ENCODE results near the gene SLC39A6.
"Not testable (repeated sequence)": the region's sequence is repeated elsewhere in the genome, so short reads cannot be mapped to it uniquely, and the experiment has no call there.

Gene SLC39A6

GRCh38 chr18:36095936-36096519, 33.1 kb downstream of the SLC39A6 start:
- peak; percentile 74 for DNase-seq

DNA sequence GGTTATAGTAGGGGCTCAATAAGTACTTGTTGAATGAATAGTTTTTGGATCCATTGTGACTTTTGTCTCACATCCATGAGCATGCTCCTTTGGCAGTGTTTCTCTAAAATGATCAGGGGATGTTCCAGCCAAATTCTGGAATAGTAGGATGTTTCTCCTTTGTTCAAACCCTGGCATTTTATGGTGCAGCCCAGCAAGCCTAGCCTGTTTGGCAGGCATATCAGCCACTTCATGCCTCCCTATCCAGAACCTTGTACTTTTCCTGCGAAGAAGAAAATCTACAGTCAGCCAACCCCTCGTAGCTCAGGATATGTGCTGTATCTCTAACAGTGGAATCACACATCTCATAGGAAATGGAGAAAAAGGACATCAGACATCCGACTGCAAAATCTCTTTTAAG, 34.7 kb downstream of the SLC39A6 start:
- no peak for DNase-seq

GRCh38 chr18:36092116-36092515, 37.0 kb downstream of the SLC39A6 start:
- not testable (repeated sequence) for DNase-seq

DNA sequence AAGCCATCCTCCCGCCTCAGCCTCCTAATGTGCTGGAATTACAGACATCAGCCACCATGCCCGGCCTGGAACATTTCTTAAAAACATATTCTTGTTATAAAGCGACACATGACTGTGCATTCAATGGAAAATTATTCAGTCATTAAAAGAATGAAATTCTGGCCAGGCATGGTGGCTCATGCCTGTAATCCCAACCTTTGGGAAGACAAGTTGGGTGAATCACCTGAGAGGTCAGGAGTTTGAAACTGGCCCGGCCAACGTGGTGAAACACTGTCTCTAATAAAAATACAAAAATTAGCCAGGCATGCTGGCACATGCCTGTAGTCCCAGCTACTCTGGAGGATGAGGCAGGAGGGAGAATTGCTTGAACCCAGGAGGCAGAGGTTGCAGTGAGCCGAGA, 40.1 kb downstream of the SLC39A6 start:
- no peak for DNase-seq

GRCh38 chr18:36088256-36088655, 40.9 kb downstream of the SLC39A6 start:
- no peak for DNase-seq

DNA sequence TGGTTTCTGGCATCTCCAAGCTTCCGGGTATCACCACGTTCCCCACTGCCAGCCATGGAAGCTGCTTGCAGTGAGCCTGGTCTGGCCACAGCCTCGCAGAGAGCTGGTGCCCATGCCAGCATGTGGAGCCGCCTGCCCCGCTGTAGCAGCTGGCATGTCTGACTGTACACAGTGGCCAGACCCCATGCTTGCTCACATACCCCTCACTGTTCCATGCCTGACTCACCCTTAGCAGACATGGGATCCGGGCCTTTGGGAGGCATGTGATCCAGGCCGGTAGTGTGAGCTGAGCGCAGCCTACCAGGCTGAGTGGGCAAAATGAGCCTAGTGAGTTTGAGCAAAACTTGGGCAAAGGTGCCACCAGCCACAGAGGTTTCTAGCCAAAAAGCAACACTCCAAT, 43.0 kb downstream of the SLC39A6 start:
- DNase-seq, result no peak

- no peak for DNase-seq
These were observed 43.9 kb downstream of the SLC39A6 start for GRCh38 chr18:36085195-36085594.

GRCh38 chr18:36083729-36084128, 45.4 kb downstream of the SLC39A6 start:
- no peak for DNase-seq

DNA sequence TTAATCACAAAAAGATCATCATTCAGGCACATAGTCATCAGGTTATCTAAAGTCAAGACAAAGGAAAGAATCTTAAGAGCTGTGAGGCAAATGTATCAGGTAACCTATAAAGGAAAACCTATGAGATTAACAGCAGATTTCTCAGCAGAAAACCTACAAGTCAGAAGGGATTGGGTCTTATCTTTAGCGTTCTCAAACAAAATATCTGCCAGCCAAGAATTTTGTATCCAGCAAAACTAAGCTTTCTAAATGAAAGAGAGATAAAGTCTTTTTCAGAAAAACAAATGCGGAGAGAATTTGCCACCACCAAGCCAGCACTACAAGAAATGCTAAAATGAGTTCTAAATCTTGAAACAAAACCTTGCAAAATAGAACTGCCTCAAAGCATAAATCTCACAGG, 48.0 kb downstream of the SLC39A6 start:
- not testable (repeated sequence) for DNase-seq

DNA sequence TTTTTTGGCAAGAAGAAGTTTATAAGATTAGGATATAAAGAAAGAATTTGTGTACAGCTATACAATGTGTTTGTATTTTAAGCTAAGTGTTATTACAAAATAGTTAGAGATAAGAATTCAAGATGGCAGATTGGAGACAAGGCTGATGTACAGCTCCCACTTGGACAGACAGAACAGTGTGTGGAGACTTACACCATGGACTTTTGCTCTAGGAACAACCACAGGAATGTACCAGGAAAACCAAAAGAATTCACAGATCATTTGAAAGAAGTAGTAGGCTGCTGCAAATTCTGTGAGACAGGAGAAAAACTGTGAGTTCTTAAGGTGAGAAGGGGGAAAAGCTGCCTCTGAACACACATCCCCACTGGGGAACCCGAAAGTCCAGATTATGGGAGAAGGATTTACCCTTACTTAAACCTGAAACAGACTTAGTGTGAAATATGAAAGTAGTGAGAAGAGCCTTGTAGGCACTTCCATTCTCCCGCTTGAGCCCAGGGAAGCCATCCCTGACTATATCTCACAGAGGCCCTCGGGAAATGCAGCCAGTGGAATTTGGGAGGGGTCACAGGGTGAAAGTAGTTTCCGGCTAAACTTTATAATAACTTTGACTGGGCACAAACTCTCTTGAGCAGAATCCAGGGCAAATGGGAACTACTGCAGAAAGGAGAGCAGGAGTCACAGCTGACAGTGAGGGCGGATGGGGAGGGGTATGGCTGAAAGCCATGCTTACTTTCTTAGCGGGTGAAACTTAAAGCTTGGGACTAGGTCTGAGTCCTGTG, 50.2 kb downstream of the SLC39A6 start:
- DNase-seq, result peak; percentile 80

DNA sequence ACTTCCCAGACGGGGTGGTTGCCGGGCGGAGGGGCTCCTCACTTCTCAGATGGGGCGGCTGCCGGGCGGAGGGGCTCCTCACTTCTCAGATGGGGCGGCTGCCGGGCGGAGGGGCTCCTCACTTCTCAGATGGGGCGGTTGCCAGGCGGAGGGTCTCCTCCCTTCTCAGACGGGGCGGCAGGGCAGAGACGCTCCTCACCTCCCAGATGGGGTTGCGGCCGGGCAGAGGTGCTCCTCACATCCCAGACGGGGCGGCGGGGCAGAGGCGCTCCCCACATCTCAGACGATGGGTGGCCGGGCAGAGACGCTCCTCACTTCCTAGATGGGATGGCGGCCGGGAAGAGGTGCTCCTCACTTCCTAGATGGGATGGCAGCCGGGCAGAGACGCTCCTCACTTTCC, 51.4 kb downstream of the SLC39A6 start:
- DNase-seq, result not testable (repeated sequence)

DNA sequence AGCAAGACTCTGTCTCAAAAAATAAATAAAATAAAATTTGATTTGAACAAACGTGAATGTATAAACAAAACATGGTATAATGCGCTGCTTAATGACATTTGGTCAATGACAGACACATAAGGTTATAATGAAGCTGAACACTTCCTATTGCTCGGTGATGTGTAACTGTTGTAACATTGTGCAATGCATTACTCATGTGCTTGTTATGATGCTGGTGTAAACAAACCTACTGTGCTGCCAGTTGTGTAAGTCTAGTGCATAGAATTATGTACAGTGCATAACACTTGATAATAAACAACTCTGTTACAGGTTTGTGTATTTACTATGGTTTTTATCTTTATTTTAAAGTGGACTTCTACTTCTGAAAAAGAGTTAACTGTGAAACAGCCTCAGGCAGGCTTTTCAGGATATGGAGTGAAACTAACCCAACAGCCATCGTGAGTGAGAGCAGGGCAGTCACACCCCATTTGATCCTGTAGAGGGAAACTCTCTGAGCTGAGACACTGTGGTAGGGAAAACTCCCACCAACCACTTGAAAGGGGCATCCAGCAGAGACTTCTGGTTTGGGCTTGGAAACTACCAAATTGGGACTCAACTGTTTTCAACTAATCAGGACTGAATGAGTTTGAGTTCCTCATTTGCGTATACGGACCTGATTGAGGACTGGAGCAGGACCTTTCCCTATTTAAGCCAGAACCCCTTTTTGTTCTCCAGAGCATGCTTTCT, 53.1 kb downstream of the SLC39A6 start:
- DNase-seq, result peak; percentile 45

- DNase-seq, result no peak
These were observed 54.7 kb downstream of the SLC39A6 start for GRCh38 chr18:36074435-36074834.

DNA sequence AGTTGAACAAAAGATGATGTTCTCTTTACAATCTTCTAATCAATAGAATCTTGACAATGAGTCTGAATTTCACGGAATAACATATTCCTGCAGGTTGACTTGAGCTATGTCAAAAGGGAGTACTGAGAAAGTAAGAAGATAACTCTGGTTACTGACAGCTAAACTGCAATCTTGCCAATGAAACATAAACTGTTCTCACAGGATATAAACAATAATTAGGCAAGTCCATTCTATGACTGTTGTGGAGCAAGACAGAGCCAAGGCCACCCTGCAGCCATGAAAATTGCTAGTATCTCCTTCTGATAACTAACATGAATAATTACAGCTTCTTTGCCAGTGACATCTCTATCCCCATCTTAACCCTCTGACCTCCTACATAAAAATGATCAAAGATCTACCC, 55.5 kb downstream of the SLC39A6 start:
- DNase-seq, result no peak

- DNase-seq, result not testable (repeated sequence)
These were observed 56.7 kb downstream of the SLC39A6 start for GRCh38 chr18:36072406-36072805.

DNA sequence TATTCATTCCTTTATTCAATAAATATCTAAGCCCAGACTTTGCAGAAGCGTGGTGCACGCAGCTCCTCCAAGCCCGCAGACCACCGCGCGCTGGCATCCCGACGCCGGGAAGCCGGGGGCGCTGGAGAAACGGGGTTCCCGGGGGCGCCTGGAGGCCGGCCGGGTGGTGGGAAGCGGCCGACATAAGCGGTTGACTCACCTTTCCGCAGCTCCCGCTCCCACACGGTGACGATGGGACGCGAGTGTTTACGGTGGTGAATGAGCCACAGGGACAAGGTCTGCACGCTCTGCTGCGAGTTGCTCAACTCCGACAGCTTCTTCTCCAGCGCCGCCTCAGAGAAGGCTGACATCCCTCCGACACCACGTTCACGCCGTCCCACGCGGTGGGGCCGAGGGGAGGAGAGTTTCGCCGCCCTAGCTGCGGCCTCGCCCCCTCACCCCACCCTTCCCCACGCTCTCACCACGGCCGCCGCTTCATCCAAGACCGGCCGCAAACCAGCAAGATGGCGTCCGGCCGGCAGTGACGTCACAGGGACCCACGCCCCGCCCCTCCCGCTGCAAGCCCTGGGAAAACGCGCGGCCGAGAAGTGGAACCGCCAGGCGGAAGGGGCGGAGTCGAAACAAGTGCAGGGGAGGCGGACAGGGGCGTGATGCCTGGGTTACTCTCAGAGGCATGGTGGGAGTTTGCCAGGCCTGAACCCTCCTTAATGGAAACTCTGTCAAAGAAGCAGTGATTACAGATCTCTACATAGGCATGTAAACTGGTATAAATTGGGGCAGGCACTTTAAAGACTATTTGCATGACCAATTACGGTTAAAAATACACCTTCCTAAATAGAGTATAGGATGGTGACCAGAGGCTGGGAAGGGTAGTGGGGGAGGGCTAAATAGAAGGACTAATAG, 61.8 kb downstream of the SLC39A6 start, which contains the start of gene RPRD1A:
Gene RPRD1A (minus strand): TSS at position 505 of the 903 bp plus-strand sequence. CDS start 155 bp downstream, at position 350.
- DNase-seq, result peak; percentile 91

GRCh38 chr18:36066686-36067054, 62.5 kb downstream of the SLC39A6 start:
- no peak for DNase-seq

GRCh38 chr18:36066001-36066400, 63.1 kb downstream of the SLC39A6 start:
- DNase-seq, result peak; percentile 41

GRCh38 chr18:36064809-36065079, 64.4 kb downstream of the SLC39A6 start:
- DNase-seq, result not testable (repeated sequence)

GRCh38 chr18:36064027-36064808, 64.9 kb downstream of the SLC39A6 start:
- DNase-seq, result no peak

- DNase-seq, result no peak
These were observed 70.5 kb downstream of the SLC39A6 start for GRCh38 chr18:36058674-36059073.
